Amniotic stem cell (primary cell): ENCODE measurements around the gene FRRS1.

Source experiments
- DNase-seq: peaks from one replicate; lab custom pipeline; 2025; lab: John Stamatoyannopoulos, UW

Gene FRRS1

DNA sequence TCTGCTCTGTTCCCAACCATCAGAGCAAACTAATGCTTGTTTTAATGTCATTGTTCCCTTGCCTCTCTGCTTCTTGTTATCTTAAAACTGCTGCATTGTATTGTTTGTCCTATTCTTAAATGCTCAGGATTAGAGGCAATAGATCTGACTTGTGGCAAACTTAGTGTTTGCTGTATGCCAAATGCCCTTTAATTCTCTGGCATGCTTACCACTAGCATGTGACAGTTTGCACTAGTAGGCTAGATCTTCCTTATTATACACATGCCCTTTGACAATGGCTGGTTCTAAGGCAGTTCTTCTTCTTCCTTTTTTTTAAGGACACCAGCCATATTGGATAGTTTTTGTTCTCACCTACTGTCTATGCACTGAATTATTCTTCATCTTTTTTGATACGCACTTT, 90.4 kb downstream of the FRRS1 start:
- no peak for DNase-seq

DNA sequence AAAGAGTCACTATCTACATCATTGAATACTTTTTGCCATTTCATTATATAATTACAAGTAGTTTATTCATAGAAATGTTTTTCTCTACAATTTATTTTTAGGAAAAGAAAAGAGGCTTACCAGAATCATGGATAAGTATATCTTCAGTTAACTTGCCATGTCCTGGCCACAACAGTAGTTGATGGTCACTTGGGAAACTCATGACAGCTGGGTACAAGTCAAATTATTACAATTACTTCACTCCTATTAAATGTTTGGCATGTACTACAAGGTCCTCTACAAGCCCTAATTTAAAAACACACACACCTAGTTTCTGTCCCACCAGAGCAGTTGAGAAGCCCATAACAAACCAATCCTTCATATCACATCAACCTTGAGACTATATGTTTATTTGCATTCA, 91.1 kb downstream of the FRRS1 start:
- no peak for DNase-seq

DNA sequence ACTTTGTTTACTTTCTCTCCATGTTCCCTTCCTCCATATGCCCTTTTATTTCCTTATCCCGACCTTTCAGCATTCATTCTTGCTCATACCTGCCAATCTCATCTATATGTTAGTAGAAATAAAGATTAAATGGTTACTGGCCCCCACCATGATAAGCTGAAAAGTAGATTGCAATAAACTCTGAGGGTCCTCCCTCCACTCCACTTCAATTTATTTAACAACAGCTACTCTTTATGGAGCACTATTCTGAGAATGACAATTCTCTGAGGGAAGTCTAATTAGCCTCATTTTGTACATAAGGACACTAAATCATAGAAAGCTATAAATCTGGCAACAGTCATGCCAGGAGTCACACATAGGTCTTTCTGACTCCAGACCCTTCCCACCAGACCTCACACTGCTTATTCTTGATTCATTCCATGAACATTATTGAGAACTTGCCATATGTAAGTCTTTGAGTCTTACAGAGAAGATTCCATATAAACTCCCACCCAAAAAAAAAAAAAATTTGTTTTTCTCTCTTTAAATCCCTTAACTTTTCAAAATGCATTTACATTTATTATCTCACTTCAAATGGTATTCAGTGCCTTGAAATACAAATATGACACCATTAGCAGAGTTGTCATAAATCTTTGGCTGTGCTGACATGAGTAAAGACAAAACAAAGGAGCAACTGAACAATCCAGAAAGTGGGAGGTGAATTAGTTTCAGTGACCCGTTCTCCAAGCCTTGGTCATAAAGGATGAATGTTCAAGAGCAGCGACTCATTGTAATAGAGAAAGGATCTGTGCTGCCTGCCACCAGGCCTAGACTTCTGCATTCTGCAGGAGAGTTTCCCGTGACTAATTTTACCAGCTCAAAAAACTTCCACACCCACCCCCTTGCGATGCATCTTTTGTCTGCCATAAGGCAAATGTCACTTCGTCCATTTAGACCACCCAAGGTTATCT, 92.0 kb downstream of the FRRS1 start:
- DNase-seq = no peak

DNA sequence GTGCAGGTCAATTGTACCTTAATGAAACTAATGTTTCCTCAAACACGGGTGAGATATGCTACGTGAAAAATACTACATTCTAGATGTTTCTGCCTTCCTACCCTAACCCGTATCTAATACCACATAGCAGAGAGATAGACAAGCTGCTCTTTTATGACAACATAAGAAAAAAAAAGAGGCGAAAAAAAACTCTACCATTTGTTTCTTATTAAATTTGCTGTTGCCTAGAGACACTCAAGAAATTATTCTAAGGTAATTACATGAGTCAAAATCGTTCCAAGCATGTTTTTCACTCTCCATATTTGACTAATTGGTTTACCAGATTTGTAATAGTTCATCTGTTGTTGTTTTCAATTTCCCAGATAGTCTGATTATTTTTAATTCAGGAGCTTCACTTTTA, 93.1 kb downstream of the FRRS1 start:
- DNase-seq = no peak

DNA sequence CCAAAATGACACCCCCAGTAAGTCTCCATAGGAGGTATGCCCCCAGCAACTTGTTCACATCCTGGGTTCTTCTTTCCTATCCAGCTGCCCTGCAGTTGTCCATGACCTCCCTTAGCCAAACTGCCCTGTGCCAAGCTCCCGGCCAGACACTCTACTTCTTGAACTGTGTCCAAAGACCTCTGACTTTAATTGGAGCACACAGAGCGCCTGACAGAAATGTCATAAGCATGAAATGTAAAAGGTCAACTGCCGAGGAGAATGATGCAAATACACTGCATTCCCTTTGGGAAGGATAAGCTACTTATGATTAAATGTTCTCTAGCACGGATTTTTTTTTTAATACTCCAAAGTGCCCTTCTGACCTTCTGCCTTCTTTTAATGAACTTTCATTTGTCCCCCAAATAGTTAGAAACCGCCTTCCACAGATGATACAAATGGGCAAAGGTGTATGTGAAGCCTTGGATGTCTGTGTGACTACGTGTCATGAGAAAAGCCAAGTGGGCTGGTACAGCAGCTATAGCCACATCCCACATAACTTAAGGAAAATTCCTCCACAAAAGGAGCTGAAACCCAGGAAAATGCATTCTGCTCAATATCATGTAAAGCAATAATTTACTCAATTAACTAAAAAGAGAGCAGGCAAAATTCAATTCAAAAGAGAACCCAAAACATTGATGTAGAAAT, 93.8 kb downstream of the FRRS1 start:
- DNase-seq = no peak

DNA sequence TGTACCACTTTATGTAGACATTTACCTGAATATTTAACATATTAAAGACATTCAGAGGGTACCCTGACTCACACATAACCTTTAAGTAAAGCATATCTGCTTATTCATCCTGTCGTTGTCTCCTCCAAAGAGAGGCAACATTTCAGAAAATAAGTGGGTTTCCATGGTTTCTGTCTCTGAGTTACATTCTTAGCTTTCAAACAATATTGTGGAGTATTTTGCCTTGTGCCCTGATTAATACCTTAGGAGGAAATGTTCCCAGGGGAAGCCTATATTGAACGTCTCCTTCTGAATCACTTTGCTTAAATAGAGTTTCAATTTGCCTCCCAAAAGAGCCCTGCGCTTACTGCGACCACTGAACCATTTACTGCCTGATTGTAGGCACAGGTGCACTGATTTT, 94.4 kb downstream of the FRRS1 start:
- DNase-seq = no peak

DNA sequence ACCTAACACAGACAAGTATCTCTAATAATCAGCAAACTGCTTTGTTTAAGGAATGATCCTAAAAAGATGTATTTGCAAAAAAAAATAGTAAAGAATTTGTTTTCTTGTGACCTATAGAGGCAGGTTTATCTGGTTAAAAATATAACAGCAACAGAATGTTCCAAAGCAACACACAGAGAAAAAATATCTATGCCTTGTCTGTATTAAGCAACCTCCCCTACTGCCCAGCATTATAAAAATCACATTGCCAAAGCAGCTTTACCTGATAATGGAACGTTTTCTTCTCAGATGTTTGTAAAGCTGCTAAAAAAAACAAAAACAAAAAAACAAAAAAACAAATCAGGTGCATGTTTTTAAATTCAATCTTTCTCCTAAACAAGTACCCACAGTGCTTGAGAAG, 95.9 kb downstream of the FRRS1 start:
- no peak for DNase-seq

DNA sequence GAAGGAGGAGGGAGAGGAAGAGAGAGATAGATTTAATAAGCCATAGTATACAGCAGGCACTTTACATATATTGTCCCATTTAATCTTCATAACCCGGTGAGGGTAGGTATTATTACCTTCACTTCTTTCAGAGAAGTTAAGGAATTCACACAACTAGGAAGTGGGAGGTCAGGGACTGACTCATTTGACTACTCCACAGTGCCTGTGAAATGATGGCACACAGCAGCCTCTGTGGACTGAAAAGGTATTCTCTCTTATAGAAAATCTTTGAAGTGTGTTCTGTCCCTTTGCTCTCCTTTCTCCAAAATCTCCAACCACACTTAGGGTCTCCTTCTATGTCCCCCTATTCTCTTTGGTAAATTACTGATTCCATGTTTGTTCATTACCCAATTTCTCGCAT, 96.6 kb downstream of the FRRS1 start:
- no peak for DNase-seq

DNA sequence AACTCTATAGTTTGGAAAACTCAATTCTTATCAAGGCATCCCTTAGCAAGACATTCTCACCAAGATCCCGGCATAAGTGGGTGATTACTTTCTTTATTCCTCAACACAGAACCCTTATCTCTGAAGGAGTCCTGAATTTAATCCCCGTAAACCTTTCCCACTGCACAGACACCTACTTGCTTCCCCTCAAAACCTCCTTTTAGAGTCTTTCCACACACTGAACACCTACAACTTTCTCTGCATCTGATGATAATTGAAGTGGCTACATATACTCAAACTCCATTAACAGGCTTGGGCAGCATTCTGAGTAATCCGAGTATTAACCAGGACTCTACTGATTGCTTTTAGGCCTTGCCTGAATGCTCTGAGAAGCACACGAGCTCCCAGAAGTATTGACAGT, 97.1 kb downstream of the FRRS1 start:
- no peak for DNase-seq

DNA sequence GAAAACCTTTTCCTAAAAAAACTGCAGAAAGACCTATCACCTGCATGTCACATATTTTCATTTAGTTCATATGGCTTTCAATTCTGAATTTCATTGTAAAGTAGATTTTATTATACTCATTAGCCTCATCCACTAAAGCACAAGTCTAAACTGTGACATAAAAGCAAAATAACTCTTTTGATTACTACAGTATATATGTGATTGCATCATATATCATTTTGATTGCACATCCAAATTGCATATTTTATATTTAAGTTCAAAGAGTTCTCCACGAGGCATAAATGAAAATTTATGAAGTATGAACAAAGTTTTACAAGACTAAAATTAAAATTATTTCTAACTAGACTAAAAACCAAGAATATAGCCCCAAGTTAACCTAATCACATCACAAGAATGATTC, 101.2 kb downstream of the FRRS1 start:
- no peak for DNase-seq

DNA sequence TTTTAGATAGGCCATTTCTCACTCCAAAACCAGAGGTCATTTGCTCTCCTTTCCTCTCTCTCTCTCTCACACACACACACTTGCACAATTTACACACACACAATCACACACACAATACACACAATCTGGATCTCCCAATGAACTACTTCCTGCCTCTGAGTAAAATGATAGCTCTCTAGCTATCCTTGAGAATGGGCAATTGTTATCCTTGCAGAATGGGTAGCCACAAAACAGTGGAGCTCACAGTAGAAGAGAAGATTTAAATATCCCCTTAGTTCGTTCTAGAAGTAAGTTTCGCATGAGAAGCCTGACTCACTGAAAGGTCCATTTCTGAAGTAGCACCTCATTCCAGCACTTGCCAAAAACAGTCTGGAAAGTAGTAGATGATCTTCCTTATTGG, 102.9 kb downstream of the FRRS1 start:
- no peak for DNase-seq

DNA sequence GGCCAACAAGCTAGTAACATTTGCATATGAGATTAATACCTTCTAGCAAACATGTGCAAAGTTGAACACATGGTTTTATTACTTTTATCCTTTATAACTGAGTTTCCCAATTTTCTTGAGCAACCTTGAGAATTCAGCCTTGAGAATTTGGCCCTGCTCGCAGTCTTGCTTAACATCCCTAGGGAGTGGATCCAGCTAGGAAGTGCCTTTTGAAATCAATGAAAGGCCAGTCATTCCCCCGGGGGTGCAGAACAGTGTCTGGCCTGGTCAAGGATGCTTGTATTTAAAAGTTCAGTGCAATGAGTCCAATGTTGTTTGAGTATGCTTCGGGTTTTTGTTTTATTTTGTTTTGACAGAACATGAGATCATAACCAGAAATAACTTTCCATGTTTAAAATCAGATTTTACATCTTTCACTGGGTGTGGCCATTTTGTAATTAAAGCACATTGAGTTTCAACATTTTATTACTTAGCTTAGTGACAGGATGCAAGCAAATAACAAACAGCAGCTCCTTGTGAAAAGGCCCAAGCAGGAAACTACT, 103.8 kb downstream of the FRRS1 start:
- DNase-seq = peak; percentile 59

DNA sequence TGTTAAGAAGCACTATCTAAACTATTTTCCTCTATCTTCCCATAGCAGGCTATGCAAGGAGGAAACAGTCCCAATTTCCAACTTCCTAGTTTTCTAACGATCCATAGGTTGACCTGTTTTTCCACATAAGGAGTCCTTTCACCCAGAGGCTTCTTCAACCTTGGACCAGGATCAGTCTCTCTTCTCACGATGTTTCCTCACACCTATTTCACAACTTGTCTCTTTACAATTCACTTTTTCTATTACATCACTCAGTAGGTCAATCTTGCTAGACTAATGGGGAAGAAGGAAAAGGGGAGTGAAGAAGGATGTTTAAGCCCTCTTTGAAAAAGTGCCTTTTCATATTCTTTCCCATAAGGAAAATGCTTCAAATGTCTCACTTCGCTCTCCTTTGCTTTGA, 104.7 kb downstream of the FRRS1 start:
- no peak for DNase-seq

DNA sequence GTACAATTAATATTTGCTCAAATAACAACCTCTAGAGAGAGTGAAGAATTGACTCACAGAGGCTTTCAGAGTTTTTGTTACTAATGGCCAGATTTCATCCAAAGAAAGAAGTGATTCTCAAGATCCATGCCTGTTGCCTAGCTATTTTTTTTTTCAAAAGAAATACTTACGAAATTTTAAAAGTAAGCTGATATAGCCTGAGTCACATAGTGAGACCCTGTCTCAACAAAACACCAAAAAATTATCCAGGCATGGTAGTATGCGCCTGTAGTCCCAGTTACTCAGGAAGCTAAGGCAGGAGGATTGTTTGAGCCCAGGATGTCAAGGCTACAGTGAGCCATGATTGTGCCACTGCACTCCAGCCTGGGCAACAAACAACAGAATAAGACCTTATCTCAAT, 105.9 kb downstream of the FRRS1 start:
- DNase-seq = no peak

DNA sequence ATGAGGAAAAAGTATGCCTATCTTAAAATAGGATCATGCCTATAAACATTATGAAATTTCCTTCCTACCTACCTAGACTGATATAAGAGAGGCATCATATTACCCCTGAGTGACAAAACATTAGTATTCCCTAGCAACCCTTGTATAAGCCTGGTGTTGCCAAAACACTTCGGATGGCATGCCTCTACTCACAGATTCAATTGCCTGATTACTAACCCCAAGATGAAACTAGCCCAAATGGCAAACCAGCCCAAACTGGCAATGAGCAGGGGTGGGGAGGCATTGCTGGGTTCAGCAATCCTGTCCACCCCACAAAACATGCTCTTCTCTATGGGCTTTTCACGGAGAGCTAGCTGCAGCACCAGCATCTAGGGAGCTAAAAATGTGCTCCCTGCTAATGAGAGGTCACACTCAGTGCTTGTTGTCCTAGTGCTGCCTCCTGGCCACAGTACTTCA, 106.7 kb downstream of the FRRS1 start:
- DNase-seq = no peak
